ENCODE measurements around the gene COQ6.

- TF ChIP-seq EZH2 (IDR thresholded peaks at IDR 0.05; ENCODE audit: low read length, unreplicated experiment) (no peak), CTCF (conservative IDR thresholded peaks at IDR 0.05; ENCODE audit: low read depth, low read length) (no peak), EZH2phosphoT487 (IDR thresholded peaks at IDR 0.05; ENCODE audit: borderline replicate concordance, low read length) (no peak)
These were observed 26.0 kb downstream of the COQ6 start for GRCh38 chr14:73976125-73976524.
